WTC11 (cell line): ENCODE results near the gene VSIG10. TPM values are rescaled to one million over a fixed set of nuclear protein-coding genes. Genes with fewer than 3 reads are reported as not detected.

ENCODE experiments used
- ATAC-seq: fragments of 200-7000 bp; cut with Tn5 transposase; 2 replicates; pipeline ENCODE4 v1.10.0; 2021; ENCODE audit warnings: mild to moderate bottlenecking, moderate library complexity
- CTCF ChIA-PET: fragments of 300-600 bp; sonication (Branson Sonifier 250); formaldehyde crosslinking; loops from one replicate; lab custom pipeline; 2021; ENCODE audit warnings: antibody characterized with exemption; lab: Charles Lee
- POLR2A ChIA-PET: fragments of 350-600 bp; sonication (Branson Sonifier 250); formaldehyde crosslinking; loops from one replicate; lab custom pipeline; 2021; ENCODE audit warnings: antibody characterized with exemption; lab: Charles Lee
- DNase-seq: peaks from one replicate; pipeline ENCODE4 v3.0.0; 2021; ENCODE audit warnings: low spot score
- H3K27ac Mint-ChIP-seq: 2 replicates; pipeline ENCODE4 v1.8.0; 2021; ENCODE audit warnings: mixed read lengths
- H3K27me3 Mint-ChIP-seq: 2 replicates; pipeline ENCODE4 v1.8.0; 2021; ENCODE audit warnings: low read depth, mild to moderate bottlenecking, moderate library complexity, mixed read lengths
- H3K36me3 Mint-ChIP-seq: 2 replicates; pipeline ENCODE4 v1.8.0; 2021; ENCODE audit warnings: mixed read lengths
- H3K4me1 Mint-ChIP-seq: 2 replicates; pipeline ENCODE4 v1.8.0; 2022; ENCODE audit warnings: mixed read lengths
- H3K4me3 Mint-ChIP-seq: 2 replicates; pipeline ENCODE4 v1.8.0; 2021; ENCODE audit warnings: mild to moderate bottlenecking, moderate library complexity, mixed read lengths
- H3K9me3 Mint-ChIP-seq: 2 replicates; pipeline ENCODE4 v1.8.0; 2021; ENCODE audit warnings: mixed read lengths
- ARID4B ChIP-seq: sonication (generic); formaldehyde crosslinking; IDR thresholded peaks from 2 replicates; pipeline ENCODE4 v1.8.0; 2023; ENCODE audit warnings: missing genetic modification reagents, mild to moderate bottlenecking, borderline replicate concordance
- ELF4 ChIP-seq: sonication (generic); formaldehyde crosslinking; IDR thresholded peaks from 2 replicates; pipeline ENCODE4 v1.8.1; 2022; ENCODE audit warnings: low read depth, mild to moderate bottlenecking, moderate library complexity, missing genetic modification reagents
- FOXJ3 ChIP-seq: sonication (generic); formaldehyde crosslinking; IDR thresholded peaks from 2 replicates; pipeline ENCODE4 v1.9.0; 2021; ENCODE audit warnings: missing genetic modification reagents, mild to moderate bottlenecking, borderline replicate concordance
- IRF2 ChIP-seq: sonication (generic); formaldehyde crosslinking; IDR thresholded peaks from 2 replicates; pipeline ENCODE4 v1.8.0; 2022; ENCODE audit warnings: low read depth, missing genetic modification reagents, borderline replicate concordance
- JUN ChIP-seq: sonication (generic); formaldehyde crosslinking; IDR thresholded peaks from 2 replicates; pipeline ENCODE4 v1.8.0; 2023; ENCODE audit warnings: mild to moderate bottlenecking, missing genetic modification reagents
- NR3C1 ChIP-seq: sonication (generic); formaldehyde crosslinking; conservative IDR thresholded peaks from 2 replicates; pipeline ENCODE4 v1.8.1; 2023; ENCODE audit warnings: low read depth, mild to moderate bottlenecking, missing genetic modification reagents
- PRDM15 ChIP-seq: sonication (generic); formaldehyde crosslinking; IDR thresholded peaks from 2 replicates; pipeline ENCODE4 v1.8.0; 2022; ENCODE audit warnings: missing genetic modification reagents
- TEAD1 ChIP-seq: sonication (generic); formaldehyde crosslinking; IDR thresholded peaks from 2 replicates; pipeline ENCODE4 v1.8.0; 2022; ENCODE audit warnings: mild to moderate bottlenecking, missing genetic modification reagents
- TP53 ChIP-seq: sonication (generic); formaldehyde crosslinking; IDR thresholded peaks from 2 replicates; pipeline ENCODE4 v1.8.1; 2023; ENCODE audit warnings: mild to moderate bottlenecking, missing genetic modification reagents
- USF2 ChIP-seq: sonication (generic); formaldehyde crosslinking; IDR thresholded peaks from 2 replicates; pipeline ENCODE4 v1.8.1; 2023; ENCODE audit warnings: mild to moderate bottlenecking, missing genetic modification reagents, moderate library complexity
- ZNF121 ChIP-seq: sonication (generic); formaldehyde crosslinking; IDR thresholded peaks from 2 replicates; pipeline ENCODE4 v1.8.0; 2023; ENCODE audit warnings: missing genetic modification reagents
- ZNF396 ChIP-seq: fragments of 250-450 bp; sonication (Bioruptor Pico); IDR thresholded peaks from 2 replicates; pipeline ENCODE4 v1.8.0; 2021; ENCODE audit warnings: mild to moderate bottlenecking, moderate library complexity, borderline replicate concordance
- ZNF423 ChIP-seq: fragments of 250-450 bp; sonication (Bioruptor Pico); IDR thresholded peaks from 2 replicates; pipeline ENCODE4 v2.1.2; 2022; ENCODE audit warnings: mild to moderate bottlenecking, moderate library complexity
- total RNA-seq: library from RNA; stranded (reverse); gene quantifications from 3 replicates; pipeline ENCODE4 v1.2.3, GENCODE V29; 2021
- TF ChIP-seq, protein P1 (sequence below): sonication (generic); formaldehyde crosslinking; IDR thresholded peaks from 2 replicates; pipeline ENCODE4 v1.8.1; 2023; ENCODE audit warnings: mild to moderate bottlenecking, moderate library complexity, missing genetic modification reagents
- TF ChIP-seq, protein P2 (sequence below): sonication (generic); formaldehyde crosslinking; IDR thresholded peaks from 2 replicates; pipeline ENCODE4 v1.8.1; 2023; ENCODE audit warnings: mild to moderate bottlenecking, missing genetic modification reagents
- TF ChIP-seq, protein P3 (sequence below): sonication (generic); formaldehyde crosslinking; IDR thresholded peaks from 2 replicates; pipeline ENCODE4 v1.8.1; 2022; ENCODE audit warnings: missing genetic modification reagents, borderline replicate concordance
- TF ChIP-seq, protein P4 (sequence below): sonication (generic); formaldehyde crosslinking; IDR thresholded peaks from 2 replicates; pipeline ENCODE4 v1.8.1; 2022; ENCODE audit warnings: mild to moderate bottlenecking, moderate library complexity, missing genetic modification reagents

VSIG10 gene
- total RNA-seq, 1 experiment from 2014 or later = 82.5 TPM

- TF ChIP-seq ZNF396 (CRISPR knock-in tag) = no peak
- TF ChIP-seq USF2 (CRISPR knock-in tag) = no peak
- TF ChIP-seq PRDM15 (CRISPR knock-in tag) = no peak
- TF ChIP-seq, protein P1, sequence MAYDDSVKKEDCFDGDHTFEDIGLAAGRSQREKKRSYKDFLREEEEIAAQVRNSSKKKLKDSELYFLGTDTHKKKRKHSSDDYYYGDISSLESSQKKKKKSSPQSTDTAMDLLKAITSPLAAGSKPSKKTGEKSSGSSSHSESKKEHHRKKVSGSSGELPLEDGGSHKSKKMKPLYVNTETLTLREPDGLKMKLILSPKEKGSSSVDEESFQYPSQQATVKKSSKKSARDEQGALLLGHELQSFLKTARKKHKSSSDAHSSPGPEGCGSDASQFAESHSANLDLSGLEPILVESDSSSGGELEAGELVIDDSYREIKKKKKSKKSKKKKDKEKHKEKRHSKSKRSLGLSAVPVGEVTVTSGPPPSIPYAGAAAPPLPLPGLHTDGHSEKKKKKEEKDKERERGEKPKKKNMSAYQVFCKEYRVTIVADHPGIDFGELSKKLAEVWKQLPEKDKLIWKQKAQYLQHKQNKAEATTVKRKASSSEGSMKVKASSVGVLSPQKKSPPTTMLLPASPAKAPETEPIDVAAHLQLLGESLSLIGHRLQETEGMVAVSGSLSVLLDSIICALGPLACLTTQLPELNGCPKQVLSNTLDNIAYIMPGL (CRISPR knock-in tag) = no peak
- no peak for TF ChIP-seq JUN (CRISPR knock-in tag)
- TF ChIP-seq FOXJ3 (CRISPR knock-in tag) = no peak
- TF ChIP-seq, protein P2, sequence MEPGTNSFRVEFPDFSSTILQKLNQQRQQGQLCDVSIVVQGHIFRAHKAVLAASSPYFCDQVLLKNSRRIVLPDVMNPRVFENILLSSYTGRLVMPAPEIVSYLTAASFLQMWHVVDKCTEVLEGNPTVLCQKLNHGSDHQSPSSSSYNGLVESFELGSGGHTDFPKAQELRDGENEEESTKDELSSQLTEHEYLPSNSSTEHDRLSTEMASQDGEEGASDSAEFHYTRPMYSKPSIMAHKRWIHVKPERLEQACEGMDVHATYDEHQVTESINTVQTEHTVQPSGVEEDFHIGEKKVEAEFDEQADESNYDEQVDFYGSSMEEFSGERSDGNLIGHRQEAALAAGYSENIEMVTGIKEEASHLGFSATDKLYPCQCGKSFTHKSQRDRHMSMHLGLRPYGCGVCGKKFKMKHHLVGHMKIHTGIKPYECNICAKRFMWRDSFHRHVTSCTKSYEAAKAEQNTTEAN = no peak
- TF ChIP-seq, all 79 proteins: peak for 0
Measured at GRCh38 chr12:118102609-118103008, 1.2 kb downstream of the VSIG10 start (continued).

GRCh38 chr12:118102070-118102469 lies 1.7 kb downstream of the VSIG10 start:
- Mint-ChIP-seq H3K27ac (peak overlapping the region; percentile 73), H3K4me1 (peaks cover 42% of the 10 kb centered on the region), H3K9me3 (no peaks in the 10 kb centered on the region), H3K36me3 (peaks cover 14% of the 10 kb centered on the region), H3K27me3 (no peaks in the 10 kb centered on the region), H3K4me3 (peak overlapping the region; percentile 95)
- ATAC-seq (no peak), DNase-seq (no peak)
- CTCF ChIA-PET = interaction anchor here (1.0 to 3.8 kb wide), 4 partner anchors 18 to 274 kb away, joined by 3 to 16 read pairs (median 9); partner anchors contain the start of gene SUDS3
- TF ChIP-seq ZNF121 (peak; percentile 78; the same call in 1 of the 2 replicates), ARID4B (CRISPR knock-in tag) (no peak)
- POLR2A ChIA-PET = interaction anchor here (1.9 kb wide), 1 partner anchor 37 kb away, joined by 7 read pairs; no protein-coding TSS in a partner anchor

DNA sequence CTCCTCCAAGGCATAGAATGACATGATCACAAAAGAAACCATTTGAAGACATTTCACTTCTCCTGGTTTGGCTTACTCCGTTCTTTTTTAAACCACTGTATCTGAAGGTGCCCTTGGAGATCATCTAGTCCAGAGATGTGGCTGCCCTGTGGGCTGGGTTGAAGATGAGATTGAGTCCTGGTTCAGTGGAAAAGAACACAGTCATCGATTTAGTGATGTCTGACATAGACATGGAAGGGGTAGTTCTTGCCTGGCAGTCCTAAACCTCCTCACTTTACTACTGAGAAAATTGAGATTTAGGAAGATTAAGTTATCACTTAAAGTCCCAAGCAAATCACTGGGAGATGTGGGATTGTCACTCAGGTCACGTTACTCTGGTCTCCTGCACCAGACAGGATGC lies 2.8 kb downstream of the VSIG10 start:
- peaks cover 16% of the 10 kb centered on the region for H3K36me3 Mint-ChIP-seq
- no peak for DNase-seq
- POLR2A ChIA-PET = interaction anchor here (1.9 kb wide), 1 partner anchor 36 kb away, joined by 7 read pairs; no protein-coding TSS in a partner anchor
- H3K9me3 Mint-ChIP-seq = no peaks in the 10 kb centered on the region
- peak overlapping the region; percentile 64 for H3K27ac Mint-ChIP-seq
- CTCF ChIA-PET = no interaction called here
- H3K27me3 Mint-ChIP-seq = no peaks in the 10 kb centered on the region
- peaks cover 35% of the 10 kb centered on the region for H3K4me1 Mint-ChIP-seq
- peak overlapping the region; percentile 20; the same call in 1 of the 2 replicates for H3K4me3 Mint-ChIP-seq
- ATAC-seq = no peak
- TF ChIP-seq ELF4 (CRISPR knock-in tag) = no peak
- no peak for TF ChIP-seq ZNF423 (CRISPR knock-in tag)
- TF ChIP-seq, protein P3, sequence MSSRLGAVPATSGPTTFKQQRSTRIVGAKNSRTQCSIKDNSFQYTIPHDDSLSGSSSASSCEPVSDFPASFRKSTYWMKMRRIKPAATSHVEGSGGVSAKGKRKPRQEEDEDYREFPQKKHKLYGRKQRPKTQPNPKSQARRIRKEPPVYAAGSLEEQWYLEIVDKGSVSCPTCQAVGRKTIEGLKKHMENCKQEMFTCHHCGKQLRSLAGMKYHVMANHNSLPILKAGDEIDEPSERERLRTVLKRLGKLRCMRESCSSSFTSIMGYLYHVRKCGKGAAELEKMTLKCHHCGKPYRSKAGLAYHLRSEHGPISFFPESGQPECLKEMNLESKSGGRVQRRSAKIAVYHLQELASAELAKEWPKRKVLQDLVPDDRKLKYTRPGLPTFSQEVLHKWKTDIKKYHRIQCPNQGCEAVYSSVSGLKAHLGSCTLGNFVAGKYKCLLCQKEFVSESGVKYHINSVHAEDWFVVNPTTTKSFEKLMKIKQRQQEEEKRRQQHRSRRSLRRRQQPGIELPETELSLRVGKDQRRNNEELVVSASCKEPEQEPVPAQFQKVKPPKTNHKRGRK (CRISPR knock-in tag) = no peak
- no peak for TF ChIP-seq TEAD1
- no peak for TF ChIP-seq IRF2 (CRISPR knock-in tag)
- no peak for TF ChIP-seq TP53 (CRISPR knock-in tag)
- TF ChIP-seq NR3C1 (CRISPR knock-in tag) = no peak
- TF ChIP-seq, protein P4, sequence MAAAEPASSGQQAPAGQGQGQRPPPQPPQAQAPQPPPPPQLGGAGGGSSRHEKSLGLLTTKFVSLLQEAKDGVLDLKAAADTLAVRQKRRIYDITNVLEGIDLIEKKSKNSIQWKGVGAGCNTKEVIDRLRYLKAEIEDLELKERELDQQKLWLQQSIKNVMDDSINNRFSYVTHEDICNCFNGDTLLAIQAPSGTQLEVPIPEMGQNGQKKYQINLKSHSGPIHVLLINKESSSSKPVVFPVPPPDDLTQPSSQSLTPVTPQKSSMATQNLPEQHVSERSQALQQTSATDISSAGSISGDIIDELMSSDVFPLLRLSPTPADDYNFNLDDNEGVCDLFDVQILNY (CRISPR knock-in tag) = no peak
